ENCODE measurements around the gene BICDL1.

DNA sequence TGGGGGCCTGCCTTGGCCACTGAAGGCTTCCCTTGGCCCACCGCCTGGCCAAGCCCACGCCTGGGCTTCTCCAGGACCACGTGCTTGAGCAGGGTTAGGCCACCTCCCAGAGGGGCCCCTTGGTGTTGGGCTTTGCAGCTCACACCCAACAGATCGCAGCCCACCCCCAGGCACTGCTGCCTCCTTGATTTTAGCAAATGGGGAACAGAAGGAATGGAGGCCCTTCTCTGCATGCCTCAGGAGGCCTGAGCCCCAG is 104.2 kb downstream of the BICDL1 start:
- TF ChIP-seq, protein P1, sequence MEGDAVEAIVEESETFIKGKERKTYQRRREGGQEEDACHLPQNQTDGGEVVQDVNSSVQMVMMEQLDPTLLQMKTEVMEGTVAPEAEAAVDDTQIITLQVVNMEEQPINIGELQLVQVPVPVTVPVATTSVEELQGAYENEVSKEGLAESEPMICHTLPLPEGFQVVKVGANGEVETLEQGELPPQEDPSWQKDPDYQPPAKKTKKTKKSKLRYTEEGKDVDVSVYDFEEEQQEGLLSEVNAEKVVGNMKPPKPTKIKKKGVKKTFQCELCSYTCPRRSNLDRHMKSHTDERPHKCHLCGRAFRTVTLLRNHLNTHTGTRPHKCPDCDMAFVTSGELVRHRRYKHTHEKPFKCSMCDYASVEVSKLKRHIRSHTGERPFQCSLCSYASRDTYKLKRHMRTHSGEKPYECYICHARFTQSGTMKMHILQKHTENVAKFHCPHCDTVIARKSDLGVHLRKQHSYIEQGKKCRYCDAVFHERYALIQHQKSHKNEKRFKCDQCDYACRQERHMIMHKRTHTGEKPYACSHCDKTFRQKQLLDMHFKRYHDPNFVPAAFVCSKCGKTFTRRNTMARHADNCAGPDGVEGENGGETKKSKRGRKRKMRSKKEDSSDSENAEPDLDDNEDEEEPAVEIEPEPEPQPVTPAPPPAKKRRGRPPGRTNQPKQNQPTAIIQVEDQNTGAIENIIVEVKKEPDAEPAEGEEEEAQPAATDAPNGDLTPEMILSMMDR (IDR thresholded peaks at IDR 0.05) = no peak
- no peak for TF ChIP-seq POLR2A (IDR thresholded peaks at IDR 0.05)

Measured in breast epithelium (tissue), 3 donors.